SKM-1 treated with dmso at 0.1 percent for 144 hours (cell line): Measurements from ENCODE around the gene RNF157.
"Not testable (repeated sequence)": the region's sequence is repeated elsewhere in the genome, so short reads cannot be mapped to it uniquely, and the experiment has no call there.

Experiments
- DNase-seq: peaks from one replicate; lab custom pipeline; 2025; ENCODE audit not compliant: unreplicated experiment; lab: John Stamatoyannopoulos, UW

RNF157 gene

GRCh38 chr17:76270770-76271668 lies 30.7 kb upstream of the RNF157 start:
- no peak for DNase-seq

- DNase-seq: no peak
These were observed 29.9 kb upstream of the RNF157 start for GRCh38 chr17:76270127-76270592.

DNA sequence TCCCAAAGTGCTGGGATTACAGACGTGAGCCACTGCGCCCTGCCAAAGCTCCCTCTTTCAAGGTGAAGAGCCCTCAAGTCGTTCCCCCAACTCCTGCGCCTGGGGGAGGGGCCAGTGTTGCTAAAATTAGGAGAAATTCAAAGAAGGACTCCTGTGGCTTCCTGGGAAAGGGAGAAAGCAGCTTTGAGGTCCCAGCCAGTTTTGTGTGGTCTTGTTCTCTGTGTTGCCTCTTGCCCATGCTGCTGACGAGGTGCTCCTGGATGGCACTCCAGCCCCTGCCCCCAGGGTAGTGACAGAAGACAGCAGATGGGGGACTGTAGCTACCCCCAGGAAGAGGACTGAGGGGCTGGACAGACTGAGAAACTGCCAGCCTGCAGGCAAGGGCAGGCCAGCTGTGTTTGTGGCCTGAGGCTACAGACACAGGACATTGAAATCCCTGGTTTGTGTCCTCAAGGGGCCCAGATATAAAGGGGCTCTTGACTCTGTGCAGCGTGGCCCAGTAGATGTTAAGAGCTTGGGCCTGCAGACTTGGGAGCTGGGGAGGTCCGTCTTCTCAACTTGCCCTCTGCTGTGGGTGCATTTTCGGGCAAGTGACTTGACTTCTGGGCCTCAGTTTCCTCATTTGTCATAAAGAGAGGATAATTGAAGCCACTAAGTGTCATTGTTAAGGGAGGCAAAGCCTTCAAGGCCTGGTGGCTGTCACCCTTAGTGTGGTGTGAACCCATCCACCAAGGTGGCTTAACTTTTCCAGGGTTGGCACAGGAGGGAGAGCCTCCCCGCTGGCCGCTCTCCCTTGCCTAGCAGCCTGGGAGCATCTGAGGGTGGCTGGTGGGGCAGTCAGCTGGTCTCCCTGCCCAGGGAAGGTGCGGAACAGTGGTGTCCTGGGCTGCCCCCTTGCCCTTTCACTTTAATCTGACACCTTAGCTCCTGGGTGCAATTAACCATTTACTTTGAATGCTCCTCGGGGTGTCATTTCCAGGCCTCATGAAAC lies 29.0 kb upstream of the RNF157 start:
- no peak for DNase-seq

- DNase-seq: peak; percentile 87
These were observed 27.9 kb upstream of the RNF157 start for GRCh38 chr17:76268015-76268749.

DNA sequence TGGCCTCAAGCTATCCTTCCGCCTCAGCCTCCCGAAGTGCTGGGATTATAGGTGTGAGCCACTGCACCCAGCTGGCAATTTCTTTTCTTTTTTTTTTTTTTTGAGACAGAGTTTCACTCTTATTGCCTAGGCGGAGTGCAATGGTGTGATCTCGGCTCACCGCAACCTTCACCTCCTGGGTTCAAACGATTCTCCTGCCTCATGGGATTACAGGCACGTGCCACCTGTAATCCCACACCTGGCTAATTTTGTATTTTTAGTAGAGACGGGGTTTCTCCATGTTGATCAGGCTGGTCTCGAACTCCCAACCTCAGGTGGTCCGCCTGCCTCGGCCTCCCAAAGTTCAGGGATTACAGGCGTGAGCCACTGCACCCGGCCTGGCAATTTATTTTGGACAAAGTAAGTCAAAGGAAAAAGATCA lies 27.3 kb upstream of the RNF157 start:
- not testable (repeated sequence) for DNase-seq

GRCh38 chr17:76267051-76267576 lies 26.8 kb upstream of the RNF157 start:
- DNase-seq: no peak

GRCh38 chr17:76266244-76266938 lies 26.1 kb upstream of the RNF157 start:
- no peak for DNase-seq

GRCh38 chr17:76265624-76266243 lies 25.4 kb upstream of the RNF157 start:
- DNase-seq: peak; percentile 6

- DNase-seq: peak; percentile 98
These were observed 24.7 kb upstream of the RNF157 start, which contains the start of gene UBALD2 for GRCh38 chr17:76264755-76265623. UBALD2 (plus strand) TSS chr17:76265348; CDS start chr17:76265506, 158 bp downstream.

GRCh38 chr17:76264425-76264754 lies 24.1 kb upstream of the RNF157 start:
- no peak for DNase-seq

DNA sequence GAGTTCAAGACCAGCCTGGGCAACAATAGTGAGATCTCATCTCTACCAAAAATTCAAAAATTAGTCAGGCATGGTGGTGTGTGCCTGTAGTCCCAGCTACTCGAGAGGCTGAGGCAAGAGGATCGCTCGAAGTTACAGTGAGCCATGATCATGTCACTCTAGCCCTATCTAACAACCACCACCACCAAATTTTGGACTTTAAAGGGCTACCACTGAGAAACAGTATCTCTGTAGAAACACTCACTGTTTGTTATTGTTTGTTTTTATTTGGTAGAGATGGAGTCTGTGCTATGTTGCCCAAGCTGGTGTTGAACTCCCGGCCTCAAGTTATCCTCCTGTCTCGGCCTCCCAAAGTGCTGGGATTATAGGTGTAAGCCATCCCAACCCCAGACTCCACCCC lies 23.6 kb upstream of the RNF157 start:
- no peak for DNase-seq

DNA sequence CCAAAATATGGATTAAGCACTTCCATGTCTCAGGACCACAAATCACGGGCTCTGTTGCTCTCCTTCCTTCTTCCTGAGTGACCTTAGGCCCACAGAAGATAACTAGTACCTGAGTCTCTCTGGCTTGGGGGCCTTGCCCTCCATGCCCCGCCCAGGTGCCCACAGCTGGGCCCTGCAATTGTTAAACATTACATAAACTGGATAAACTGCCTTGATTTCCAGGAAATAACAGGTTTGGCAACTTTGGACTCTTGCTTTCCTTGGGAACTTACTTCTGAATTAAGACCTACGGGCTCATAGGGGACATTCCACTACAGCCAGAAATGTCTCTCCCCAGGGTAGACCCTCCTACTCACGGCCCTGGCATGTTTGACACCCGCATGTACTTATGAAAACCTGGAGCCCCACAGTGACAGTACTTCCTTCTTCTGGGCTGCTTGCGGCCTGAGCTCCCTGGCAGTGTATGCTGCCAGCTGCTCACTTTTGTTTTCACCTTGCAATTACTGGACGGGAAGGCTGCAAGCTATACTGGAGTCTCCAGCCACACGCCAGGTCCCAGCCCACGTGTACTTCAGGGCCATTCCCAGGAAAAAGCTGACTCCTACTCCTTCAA lies 22.5 kb upstream of the RNF157 start:
- peak; percentile 58 for DNase-seq

GRCh38 chr17:76261421-76262215 lies 21.3 kb upstream of the RNF157 start:
- DNase-seq: no peak

- DNase-seq: no peak
These were observed 20.4 kb upstream of the RNF157 start for GRCh38 chr17:76260669-76261068.

DNA sequence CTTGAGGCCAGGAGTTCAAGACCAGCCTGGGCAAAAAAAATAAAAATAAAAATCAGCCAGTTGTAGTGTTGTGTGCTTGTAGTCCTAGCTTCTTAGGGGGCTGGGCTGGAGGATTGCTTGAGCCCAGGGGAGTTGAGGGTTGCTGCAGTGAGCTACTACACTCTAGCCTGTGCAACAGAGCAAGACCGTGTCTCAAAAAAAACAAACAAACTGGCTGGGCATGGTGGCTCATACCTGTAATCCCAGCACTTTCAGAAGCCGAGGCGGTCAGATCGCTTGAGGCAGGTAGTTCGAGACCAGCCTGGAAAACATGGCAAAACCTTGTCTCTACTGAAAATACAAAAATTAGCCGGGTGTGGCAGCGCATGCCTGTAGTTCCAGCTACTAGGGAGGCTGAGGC lies 19.9 kb upstream of the RNF157 start:
- DNase-seq: no peak

- DNase-seq: not testable (repeated sequence)
These were observed 16.2 kb upstream of the RNF157 start for GRCh38 chr17:76256430-76257050.
